Measurements from ENCODE around the gene SPP1.
"Not testable (repeated sequence)": the region's sequence is repeated elsewhere in the genome, so short reads cannot be mapped to it uniquely, and the experiment has no call there.

Gene SPP1

DNA sequence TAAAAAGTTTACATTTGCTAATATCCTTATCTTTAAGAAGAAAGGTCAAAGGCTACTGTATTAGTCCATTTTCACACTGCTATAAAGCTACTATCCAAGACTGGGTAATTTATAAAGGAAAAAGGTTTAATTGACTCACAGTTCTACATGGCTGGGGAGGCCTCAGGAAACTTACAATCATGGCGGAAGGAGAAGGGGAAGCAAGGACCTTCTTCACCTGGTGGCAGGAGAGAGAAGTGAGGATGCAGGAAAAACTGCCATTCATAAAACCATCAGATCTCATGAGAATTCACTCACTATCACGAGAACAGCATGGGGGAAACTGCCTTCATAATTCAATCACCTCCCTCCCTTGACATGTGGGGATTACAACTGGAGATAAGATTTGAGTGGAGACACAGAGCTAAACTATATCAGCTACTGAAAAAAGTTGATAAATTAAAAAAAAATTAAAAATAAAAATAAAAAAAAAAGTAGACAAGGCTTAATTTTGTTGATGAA is 23.7 kb downstream of the SPP1 start:
- DNase-seq: not testable (repeated sequence)

DNA sequence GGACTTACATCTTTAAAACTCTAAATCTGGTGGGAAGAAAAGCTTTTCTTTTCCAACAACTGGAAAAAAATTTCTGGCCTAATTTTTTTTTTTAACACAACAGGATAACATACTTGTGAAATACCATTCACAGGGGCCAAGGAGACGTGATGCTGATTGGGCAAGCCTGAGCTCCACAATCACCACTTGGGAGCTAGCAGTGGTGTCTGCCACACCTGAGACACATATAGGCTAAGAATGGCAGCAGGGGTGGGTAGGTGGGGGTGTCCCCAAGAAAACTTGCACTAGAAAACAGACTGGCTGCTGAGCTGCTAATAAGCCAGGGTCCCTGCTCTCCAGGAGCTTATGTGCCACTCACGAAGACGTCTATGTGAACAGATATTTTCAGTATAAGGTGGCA is 26.4 kb downstream of the SPP1 start:
- DNase-seq: no peak

DNA sequence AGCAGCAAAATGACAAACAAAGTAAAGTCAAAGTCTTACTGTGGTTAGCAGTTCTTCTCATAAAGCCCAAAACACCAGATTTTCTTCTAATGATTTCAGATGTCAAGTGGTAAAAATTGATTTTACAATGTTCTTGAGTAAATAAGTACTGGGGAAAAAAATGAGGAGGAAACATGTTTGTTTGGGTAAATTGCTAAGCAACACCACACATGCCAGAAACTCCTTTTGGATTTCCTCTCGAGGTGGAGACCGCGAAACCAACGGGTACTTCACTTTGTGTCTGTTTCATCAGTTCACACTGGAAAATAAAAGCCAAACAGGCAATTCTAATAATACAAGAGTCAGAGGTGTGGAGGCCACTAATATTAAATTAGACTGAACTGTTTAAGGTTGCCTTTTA is 27.3 kb downstream of the SPP1 start:
- no peak for DNase-seq

DNA sequence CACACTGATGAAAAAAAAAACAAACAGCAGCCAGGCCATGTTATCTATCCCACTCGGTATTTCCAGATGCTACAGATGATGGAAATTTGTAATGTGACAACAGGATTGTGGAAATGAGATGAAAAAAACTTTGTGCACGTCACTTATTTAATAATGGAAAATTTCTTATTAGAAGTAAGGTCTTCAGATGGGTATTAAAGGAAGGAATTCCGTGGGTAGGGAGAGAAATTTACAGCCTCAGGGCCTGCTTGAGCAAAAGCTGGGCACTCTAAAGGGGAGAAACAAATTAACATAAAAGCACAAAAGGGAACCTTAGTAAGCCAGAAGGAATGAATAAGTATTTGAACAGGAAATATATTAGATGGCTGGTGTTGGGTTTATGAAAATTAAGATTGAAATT is 27.7 kb downstream of the SPP1 start:
- no peak for DNase-seq

DNA sequence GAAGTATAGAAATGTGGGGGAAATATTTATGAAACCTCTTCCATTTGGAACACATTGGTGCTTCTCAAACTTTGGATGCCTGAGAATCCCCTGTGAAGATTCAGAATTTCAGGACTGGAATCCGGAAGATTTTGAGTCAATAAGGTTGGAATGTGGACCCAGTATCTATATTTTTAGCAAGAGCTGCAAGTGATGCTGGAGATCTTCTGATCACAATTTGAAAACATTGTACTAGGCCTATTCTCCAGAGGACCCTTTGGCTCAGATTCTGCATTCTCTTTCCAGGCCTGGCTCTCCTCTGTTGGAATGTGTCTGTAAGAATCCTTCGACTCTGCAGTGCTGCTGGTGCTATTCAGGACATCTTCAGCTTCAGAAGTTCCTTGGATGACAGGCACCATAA is 29.6 kb downstream of the SPP1 start:
- DNase-seq: no peak

DNA sequence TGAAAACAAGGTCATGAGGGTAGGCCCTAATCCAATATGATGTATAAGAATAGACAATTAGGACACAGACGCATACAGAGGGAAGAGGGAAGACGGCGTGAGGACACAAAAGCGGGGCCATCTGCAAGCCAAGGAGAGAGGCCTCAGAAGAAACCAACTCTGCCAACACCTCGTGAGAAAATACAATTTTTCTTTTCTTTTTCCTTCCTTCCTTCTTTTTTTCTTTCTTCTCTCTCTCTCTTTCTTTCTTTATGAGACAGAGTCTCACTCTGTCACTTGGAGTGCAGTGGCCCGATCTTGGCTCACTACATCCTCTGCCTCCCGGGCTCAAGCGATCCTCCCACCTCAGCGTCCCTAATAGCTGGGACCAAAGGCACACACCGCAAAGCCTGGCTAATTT is 30.4 kb downstream of the SPP1 start:
- no peak for DNase-seq

DNA sequence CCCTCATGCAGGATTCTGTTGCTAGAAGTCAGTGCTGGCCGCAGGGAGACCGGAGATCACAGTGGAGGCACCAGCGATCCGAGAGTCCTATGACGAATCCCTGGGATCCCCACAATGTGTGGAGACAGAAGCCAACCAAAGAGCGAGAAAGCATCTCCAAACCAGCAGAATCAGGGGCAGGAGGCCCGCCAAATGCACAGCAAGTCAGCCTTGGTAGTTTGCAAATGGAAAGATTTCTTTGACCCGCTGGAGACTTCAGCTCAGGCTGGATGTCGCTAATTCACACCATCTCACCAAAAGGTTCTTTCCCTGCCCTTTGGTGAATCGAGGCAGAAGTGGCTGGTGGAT is 31.4 kb downstream of the SPP1 start:
- no peak for DNase-seq

DNA sequence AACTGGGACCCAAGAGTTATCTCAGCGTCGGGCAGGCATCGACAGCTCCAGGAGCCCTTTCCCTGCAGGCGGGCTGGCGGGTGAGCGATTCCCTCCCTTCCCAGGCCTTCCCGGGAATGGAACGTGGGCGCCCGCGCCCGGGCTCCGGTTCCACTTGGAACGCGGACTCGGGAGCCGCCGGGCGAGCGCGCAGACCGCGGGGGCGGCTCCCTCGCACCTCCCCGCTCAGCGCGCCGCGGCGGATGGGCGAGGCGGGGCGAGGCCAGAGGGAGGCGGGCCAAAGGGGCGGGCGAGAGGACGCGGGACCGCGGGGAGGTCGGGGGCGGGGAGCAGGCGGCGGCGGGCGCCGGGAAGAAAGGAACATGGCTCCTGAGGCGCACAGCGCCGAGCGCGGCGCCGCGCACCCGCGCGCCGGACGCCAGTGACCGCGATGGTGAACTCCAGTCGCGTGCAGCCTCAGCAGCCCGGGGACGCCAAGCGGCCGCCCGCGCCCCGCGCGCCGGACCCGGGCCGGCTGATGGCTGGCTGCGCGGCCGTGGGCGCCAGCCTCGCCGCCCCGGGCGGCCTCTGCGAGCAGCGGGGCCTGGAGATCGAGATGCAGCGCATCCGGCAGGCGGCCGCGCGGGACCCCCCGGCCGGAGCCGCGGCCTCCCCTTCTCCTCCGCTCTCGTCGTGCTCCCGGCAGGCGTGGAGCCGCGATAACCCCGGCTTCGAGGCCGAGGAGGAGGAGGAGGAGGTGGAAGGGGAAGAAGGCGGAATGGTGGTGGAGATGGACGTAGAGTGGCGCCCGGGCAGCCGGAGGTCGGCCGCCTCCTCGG is 32.0 kb downstream of the SPP1 start, which contains the start of gene PKD2:
Gene PKD2, plus strand, starts transcription at position 332 of the 818 bp plus-strand sequence. Its CDS starts 99 bp downstream, at position 431.
- peak; percentile 30 to 76 for DNase-seq

DNA sequence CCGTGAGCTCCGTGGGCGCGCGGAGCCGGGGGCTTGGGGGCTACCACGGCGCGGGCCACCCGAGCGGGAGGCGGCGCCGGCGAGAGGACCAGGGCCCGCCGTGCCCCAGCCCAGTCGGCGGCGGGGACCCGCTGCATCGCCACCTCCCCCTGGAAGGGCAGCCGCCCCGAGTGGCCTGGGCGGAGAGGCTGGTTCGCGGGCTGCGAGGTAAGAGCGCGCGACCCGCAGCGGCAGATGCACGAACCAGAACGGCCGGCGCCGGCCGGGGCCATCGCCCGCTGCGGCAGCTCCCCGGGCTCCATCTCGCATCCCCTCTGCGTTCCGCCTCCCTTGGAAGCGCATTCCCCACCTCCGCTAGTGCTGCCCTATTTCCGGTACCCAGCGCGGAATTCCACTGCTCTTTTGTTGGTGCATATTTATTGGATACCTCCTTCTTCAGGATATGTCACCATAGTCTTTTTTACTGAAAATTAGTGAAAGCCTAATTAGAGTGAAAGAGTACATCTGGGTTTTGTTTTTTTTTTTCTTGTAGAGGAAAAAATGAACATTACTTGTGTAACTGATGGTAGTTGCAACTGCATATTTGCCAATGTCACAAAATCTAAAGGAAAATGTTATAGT is 32.7 kb downstream of the SPP1 start:
- peak in 1 of 2 experiments; percentile 39 for DNase-seq

DNA sequence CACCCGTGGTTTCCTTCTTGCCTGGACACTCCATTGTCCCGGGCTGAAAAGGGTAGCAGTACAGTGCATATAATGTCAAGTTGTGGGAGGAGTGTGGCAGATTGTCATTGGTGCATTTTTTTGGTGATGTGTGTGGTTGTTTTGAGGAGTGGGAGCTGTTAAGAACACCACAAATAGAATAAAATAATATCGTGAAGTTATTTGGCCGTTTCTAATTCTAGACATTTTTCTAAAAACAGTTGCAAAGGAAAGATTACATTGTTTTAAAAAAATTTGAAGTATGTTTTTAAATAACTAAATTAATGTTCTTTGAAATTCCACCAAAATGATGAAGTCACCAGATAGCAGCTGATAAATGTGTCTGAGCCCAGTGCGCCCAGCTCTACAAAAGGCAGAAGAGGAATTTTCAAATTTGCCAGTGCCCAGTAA is 33.2 kb downstream of the SPP1 start:
- DNase-seq: no peak

DNA sequence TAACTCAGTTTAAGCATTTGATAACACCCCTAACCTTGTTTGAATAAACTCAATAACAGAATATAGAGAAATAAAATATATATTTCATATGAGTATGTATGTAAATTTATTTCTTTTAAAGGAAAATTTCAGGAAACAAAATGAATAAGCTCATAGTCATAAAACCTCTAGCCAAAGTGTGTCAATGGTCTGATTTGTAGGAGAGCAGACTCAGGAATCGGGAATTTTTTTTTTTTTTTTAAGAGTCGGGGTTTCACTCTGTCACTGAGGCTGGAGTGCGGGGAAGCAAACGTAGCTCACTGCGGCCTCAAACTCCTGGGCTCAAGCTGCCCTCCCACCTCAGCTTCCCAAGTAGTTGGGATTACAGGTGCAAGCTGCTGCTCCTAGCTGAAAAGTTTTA is 34.4 kb downstream of the SPP1 start:
- no peak for DNase-seq

DNA sequence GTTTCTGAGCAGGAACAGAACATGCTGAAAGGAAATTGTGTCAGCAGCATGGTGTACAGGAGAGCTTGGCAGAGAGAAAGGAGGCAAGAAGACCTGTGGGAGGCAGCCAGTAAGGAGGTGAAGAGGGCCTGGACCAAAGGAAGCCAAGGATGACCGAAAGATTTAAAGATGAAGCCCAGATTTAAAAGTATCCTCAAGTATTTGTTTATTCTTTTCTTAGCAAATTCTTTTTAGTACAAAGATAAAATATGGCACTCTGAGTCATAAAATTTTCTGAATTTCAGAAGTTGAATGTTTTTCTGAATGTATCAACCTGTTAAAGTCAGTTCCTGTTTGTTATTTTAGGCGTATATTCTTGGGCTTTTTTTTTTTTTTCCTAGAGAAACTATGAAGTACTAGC is 35.5 kb downstream of the SPP1 start:
- no peak for DNase-seq

DNA sequence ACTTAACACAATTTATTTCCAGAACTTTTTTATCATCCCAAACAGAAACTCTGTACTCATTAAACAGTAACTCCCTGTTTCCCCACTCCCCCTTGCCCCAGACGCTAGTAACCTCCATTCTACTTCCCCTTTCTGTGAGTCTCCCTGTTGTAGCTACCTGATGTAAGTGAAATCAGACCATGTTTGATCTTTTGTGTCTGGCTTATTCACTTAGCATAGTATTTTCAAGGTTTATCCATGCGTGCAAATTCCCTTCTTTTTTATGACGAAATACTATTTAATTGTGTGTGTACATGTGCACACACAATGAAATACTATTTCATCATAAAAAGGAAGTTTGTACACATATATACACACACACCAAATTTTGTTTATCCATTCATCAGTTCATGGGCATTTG is 37.1 kb downstream of the SPP1 start:
- DNase-seq: no peak

DNA sequence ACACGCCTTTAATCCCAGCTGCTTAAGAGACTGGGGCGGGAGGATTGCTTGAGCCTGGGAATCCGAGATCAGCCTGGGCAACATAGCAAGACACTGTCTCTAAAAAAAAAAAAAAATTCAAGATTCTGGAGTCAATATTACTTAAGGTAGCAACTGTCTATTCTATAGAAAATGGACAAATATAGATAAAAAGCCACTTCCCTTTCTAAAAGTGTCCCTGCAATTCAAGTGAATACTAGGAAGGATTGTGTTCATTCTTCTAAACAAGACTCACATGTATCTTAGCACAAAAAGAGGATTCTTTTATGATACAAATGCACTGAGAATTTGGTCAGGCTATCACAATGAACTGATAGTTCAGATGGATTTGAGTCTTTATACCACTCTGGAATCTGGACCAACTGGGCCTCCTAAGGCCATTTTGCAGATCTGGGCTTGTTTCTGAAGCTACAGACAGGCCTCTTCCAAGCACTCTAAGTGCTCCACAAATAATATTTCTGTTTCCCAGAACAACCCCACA is 38.9 kb downstream of the SPP1 start:
- DNase-seq: no peak

DNA sequence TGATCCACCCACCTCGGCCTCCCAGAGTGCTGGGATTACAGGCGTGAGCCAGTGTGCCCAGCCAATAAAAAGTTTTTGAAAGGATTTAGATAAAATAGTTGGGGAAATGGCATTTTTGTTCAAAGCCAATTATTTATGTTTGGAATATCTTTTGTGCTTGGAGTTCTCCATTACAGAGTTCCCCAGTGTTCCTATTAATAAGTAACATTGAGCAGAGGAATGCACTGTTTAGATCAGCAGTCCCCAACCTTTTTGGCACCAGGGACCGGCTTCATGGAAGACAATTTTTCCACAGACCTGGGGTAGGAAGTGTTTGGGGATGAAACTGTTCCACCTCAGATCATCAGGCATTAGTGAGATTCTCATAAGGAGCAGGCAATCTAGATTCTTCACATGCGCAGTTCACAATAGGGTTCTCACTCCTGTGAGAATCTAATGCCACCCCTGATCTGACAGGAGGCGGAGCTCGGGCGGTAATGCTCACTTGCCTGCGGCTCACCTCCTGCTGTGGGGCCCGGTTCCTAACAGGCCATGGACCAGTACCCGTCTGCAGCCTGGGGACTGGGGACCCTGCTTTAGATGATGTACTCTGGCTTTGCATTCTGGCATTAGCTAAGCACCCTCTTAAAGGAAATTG is 40.3 kb downstream of the SPP1 start:
- no peak for DNase-seq

DNA sequence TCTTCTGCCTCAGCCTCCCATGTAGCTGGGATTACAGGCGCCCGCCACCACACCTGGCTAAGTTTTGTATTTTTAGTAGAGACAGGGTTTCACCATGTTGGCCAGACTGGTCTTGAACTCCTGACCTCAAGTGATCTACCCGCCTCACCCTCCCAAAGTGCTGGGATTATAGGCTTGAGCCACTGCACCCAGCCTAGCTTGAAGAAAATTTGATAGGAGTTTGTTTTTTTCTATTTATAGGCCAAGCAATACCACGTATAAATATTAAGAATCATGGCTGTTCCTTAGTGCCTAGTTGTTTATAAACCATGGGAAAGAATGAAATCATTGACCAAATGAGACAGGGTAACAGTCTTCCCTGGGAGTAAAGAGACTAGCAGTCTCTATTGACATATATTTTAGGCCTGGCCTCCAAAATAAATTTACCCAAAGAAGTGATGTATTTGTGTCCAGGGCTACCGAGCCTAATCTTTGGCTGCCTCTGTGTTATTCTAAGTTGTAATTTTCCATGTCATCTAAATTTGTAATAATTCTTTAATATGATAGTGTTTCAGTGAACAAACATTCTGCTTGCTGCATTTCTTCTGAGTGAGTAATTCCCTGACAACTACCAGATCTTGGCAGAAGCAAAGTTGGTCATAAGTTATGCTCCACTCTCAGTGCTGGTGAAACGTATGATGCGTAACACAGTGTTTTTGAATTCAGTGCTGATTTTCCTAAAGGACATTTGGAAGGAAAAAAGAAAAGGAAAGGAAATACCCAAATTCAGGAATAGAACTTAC is 42.2 kb downstream of the SPP1 start:
- peak in 1 of 2 experiments; percentile 32 for DNase-seq

DNA sequence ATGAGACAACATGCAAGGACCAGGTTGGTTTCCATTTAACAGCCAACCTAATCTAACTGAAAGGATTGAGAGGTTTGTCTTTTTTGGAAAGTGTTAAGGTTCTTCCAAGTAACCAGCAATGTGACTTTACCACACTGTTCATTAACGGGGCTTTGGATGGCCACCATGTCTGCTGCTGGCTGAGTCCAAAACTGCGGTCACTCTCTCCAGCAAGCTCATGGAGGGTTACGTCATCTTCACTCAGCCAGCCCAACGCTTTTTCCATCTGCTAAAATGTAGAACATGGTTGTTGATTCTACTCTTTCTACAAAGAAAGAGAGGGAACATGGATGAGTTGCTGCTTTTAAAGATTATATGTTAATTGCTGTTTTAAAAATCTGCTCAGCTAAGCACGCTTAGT is 43.0 kb downstream of the SPP1 start:
- no peak for DNase-seq

DNA sequence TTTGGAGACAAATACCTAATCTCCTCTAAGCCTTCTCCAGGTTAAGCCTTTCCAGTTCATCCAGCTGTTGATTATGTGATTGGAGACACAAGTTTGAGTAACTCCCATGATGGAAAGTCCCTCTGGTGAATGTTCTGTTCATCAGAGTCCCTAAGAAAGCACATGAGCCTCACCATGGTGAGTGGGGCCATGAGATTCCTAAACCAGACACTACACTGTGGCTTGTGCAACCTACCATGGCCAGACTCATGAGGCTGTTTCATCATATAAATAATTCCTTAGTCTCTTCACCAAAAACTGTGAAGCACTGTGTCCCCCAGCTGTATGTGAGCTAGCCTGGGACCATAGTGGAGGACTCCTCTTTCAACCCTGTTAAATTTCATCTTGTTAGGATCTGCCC is 46.3 kb downstream of the SPP1 start:
- no peak for DNase-seq

DNA sequence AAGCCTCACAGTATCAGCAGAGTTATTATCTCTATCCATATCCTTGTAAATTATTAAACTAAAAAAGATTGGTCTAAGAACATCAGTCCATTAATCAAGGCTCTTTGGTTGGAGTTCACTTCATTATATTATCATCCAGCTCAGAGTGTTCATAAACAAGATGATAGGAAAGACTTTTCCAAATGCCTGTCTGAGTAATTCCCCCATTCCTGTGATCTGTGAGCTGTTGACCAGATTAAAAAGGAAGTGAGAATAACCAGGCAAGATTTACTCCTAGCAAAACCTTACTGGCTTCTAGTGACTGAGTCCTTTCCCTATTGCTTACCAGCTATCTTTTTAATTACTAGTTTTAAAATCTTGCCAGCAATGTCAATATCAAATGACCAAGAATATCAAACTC is 46.8 kb downstream of the SPP1 start:
- no peak for DNase-seq

DNA sequence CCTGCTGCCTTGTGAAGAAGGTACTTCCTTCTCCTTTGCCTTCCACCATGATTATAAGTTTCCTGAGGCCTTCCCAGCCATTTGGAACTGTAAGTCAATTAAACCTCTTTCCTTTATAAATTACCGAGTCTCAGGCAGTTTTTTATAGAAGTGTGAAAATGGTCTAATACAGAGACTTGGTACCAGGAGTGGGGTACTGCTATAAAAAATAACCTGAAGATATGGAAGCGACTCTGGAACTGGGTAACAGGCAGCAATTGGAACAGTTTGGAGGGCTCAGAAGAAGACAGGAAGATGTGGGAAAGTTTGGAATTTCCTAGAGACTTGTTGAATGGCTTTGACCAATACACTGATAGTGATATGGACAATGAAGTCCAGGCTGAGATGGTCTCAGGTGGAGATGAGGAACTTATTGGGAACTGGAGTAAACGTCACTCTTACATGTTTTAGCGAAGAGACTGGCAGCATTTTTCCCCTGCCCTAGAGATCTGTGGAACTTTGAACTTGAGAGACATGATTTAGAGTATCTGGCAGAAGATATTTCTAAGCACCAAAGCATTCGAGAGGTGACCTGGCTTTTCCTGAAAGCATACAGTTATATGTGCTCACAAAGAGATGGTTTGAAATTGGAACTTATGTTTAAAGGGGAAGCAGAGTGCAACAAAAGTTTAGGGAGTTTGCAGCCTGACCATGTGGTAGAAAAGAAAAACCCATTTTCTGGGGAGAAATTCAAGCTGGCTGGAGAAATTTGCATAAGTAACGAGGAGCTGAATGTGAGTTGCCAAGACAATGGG is 50.6 kb downstream of the SPP1 start:
- not testable (repeated sequence) for DNase-seq

DNA sequence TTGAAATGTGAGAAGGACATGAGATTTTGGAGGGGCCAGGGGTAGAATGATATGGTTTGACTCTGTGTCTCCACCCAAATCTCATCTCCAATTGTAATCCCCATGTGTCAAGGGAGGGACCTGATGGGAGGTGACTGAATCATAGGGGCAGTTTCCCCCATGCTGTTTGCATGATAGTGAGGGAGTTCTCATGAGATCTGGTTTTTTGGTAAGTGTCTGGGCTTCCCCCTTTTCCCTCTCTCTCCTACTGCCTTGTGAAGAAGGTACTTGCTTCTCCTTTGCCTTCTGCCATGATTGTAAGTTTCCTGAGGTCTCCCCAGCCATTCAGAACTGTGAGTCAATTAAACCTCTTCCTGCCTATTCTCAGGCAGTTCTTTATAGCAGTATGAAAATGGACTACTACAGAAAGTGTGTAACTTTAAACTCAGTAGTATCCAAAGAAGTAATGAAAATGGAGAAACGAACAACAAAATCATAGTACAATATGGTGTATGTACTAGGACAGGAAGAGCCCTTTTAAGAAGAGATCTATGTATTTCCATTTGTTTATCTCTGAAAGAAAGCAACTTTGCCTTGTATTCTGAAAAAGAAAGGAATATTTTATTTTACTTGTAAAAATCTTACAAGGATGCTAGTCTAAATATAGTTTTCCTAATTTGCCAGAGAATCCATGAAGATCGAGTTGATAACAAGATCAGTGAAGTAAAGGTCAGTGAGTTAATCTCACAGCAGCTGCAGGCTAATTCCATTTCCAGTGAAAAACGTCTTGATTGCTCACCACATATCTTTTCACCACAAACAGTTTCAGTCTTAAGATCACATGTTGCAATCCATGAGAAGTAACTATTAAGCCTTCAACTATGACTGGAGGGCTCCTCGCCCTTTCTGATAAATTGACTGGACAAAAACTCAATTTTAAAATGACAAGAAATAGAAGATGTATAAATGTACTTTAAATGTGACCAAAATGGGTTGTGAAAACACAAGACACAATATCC is 52.4 kb downstream of the SPP1 start:
- DNase-seq: no peak
